VCaP (cell line): ENCODE measurements around the gene IDNK.

Source experiments
- H3K27ac ChIP-seq: fragments of 450-650 bp; 2 replicates; pipeline ENCODE4 v1.5.1; 2017
- CTCF ChIP-seq: fragments of 450-650 bp; conservative IDR thresholded peaks from 2 replicates; pipeline ENCODE4 v1.5.1; 2017; ENCODE audit warnings: mild to moderate bottlenecking, moderate library complexity

Gene IDNK

GRCh38 chr9:83669067-83669466, 46.1 kb downstream of the IDNK start:
- no peak for TF ChIP-seq CTCF
- no peak overlapping the region for H3K27ac ChIP-seq

- no peak for TF ChIP-seq CTCF
- no peak overlapping the region for H3K27ac ChIP-seq
Measured at GRCh38 chr9:83670381-83670780, 47.4 kb downstream of the IDNK start.

- no peak for TF ChIP-seq CTCF
- no peak overlapping the region for H3K27ac ChIP-seq
Measured at GRCh38 chr9:83671451-83671850, 48.5 kb downstream of the IDNK start.

- H3K27ac ChIP-seq: no peak overlapping the region
- TF ChIP-seq CTCF: no peak
Measured at GRCh38 chr9:83675466-83675865, 52.5 kb downstream of the IDNK start.

GRCh38 chr9:83677596-83677995, 54.7 kb downstream of the IDNK start:
- TF ChIP-seq CTCF: no peak
- no peak overlapping the region for H3K27ac ChIP-seq

GRCh38 chr9:83680233-83680632, 57.3 kb downstream of the IDNK start:
- TF ChIP-seq CTCF: no peak
- H3K27ac ChIP-seq: no peak overlapping the region

GRCh38 chr9:83681490-83681889, 58.5 kb downstream of the IDNK start:
- TF ChIP-seq CTCF: no peak
- H3K27ac ChIP-seq: no peak overlapping the region

- no peak overlapping the region for H3K27ac ChIP-seq
- no peak for TF ChIP-seq CTCF
Measured at GRCh38 chr9:83688921-83689320, 66.0 kb downstream of the IDNK start.
